ENCODE data around the gene ADARB1.

Gene ADARB1

GRCh38 chr21:45056917-45057560, 17.3 kb upstream of the ADARB1 start:
- Histone ChIP-seq H3K9ac (ENCODE audit: low read depth, low read length) (no peak overlapping the region), H3K79me2 (ENCODE audit: insufficient read depth, low read length) (no peaks in the 10 kb centered on the region), H3K27ac (ENCODE audit: low read length) (no peak overlapping the region), H3K27me3 (ENCODE audit: insufficient read depth, low read length, poor library complexity) (no peaks in the 10 kb centered on the region), H4K20me1 (ENCODE audit: insufficient read depth, low read length) (no peaks in the 10 kb centered on the region), H3K4me1 (ENCODE audit: insufficient read depth, low read length) (no peaks in the 10 kb centered on the region), H3K36me3 (ENCODE audit: insufficient read depth, low read length) (no peaks in the 10 kb centered on the region), H3K4me2 (ENCODE audit: insufficient read depth, low read length) (no peak overlapping the region), H2AFZ (ENCODE audit: low read depth, low read length) (no peak overlapping the region), H3K9me3 (ENCODE audit: insufficient read depth, low read length, severe bottlenecking) (no peaks in the 10 kb centered on the region), H3K4me3 (ENCODE audit: low read depth in 1 of 2, low read length in 2 of 2) (no peak overlapping the region)
- TF ChIP-seq EZH2 (IDR thresholded peaks at IDR 0.05; ENCODE audit: borderline replicate concordance, low read depth, low read length, severe bottlenecking): no peak
- TF ChIP-seq, protein P1, sequence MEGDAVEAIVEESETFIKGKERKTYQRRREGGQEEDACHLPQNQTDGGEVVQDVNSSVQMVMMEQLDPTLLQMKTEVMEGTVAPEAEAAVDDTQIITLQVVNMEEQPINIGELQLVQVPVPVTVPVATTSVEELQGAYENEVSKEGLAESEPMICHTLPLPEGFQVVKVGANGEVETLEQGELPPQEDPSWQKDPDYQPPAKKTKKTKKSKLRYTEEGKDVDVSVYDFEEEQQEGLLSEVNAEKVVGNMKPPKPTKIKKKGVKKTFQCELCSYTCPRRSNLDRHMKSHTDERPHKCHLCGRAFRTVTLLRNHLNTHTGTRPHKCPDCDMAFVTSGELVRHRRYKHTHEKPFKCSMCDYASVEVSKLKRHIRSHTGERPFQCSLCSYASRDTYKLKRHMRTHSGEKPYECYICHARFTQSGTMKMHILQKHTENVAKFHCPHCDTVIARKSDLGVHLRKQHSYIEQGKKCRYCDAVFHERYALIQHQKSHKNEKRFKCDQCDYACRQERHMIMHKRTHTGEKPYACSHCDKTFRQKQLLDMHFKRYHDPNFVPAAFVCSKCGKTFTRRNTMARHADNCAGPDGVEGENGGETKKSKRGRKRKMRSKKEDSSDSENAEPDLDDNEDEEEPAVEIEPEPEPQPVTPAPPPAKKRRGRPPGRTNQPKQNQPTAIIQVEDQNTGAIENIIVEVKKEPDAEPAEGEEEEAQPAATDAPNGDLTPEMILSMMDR (IDR thresholded peaks at IDR 0.05; ENCODE audit: borderline replicate concordance, extremely low read depth, low read length, poor library complexity, severe bottlenecking): no peak
- ATAC-seq (ENCODE audit: insufficient read depth, low read depth) (no peak), DNase-seq (no peak)

DNA sequence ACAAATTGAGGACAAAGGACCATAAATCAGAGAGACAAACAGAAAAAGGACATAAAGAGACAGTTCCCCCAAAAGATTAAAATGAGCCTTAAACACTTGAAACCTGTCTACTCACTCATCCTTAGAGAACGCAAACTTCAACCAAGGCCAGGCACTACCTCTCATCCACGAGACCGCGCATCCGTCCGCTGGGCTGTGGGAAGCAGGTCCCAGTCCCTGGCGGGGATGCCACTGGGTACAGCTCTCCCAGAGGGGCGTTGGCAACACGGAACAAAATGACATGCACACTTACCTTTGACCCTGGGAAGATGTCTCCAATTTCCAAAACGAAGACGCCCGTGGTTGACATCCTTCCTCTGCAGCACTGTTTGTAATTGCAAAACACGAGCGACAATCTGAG, 16.5 kb upstream of the ADARB1 start:
- TF ChIP-seq EZH2 (IDR thresholded peaks at IDR 0.05; ENCODE audit: borderline replicate concordance, low read depth, low read length, severe bottlenecking): no peak
- TF ChIP-seq, protein P1 (IDR thresholded peaks at IDR 0.05; ENCODE audit: borderline replicate concordance, extremely low read depth, low read length, poor library complexity, severe bottlenecking): no peak
- Histone ChIP-seq H3K4me1 (ENCODE audit: insufficient read depth, low read length) (no peaks in the 10 kb centered on the region), H3K9me3 (ENCODE audit: insufficient read depth, low read length, severe bottlenecking) (no peaks in the 10 kb centered on the region), H3K36me3 (ENCODE audit: insufficient read depth, low read length) (no peaks in the 10 kb centered on the region), H3K27ac (ENCODE audit: low read length) (no peak overlapping the region), H2AFZ (ENCODE audit: low read depth, low read length) (no peak overlapping the region), H3K4me2 (ENCODE audit: insufficient read depth, low read length) (no peak overlapping the region), H4K20me1 (ENCODE audit: insufficient read depth, low read length) (no peaks in the 10 kb centered on the region), H3K4me3 (ENCODE audit: low read depth in 1 of 2, low read length in 2 of 2) (no peak overlapping the region), H3K27me3 (ENCODE audit: insufficient read depth, low read length, poor library complexity) (no peaks in the 10 kb centered on the region), H3K79me2 (ENCODE audit: insufficient read depth, low read length) (no peaks in the 10 kb centered on the region), H3K9ac (ENCODE audit: low read depth, low read length) (no peak overlapping the region)
- no peak for DNase-seq
- no peak for ATAC-seq (ENCODE audit: insufficient read depth, low read depth)

DNA sequence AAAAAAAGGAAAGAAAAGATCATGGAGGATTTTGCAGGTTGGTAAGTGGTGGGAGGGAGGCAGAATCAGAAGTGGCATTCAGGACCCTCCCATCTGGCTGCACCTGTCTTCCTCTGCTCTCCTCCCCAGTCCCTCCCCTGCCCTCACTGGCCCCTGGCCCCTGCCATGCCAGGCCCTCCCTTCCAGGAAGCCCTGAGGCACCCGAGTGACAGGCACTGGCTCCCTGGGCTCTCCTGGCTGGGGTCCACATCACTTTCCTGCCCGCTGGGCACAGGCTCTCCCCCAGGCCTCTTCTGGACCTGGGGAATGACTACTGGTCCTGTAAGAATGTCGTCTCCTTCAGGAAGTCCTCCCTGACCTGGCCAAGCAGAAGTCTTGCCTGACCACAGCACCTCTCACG, 15.3 kb upstream of the ADARB1 start:
- no peak overlapping the region for H3K9ac ChIP-seq (ENCODE audit: low read depth, low read length)
- no peak overlapping the region for H2AFZ ChIP-seq (ENCODE audit: low read depth, low read length)
- no peaks in the 10 kb centered on the region for H4K20me1 ChIP-seq (ENCODE audit: insufficient read depth, low read length)
- no peak overlapping the region for H3K4me3 ChIP-seq (ENCODE audit: low read depth in 1 of 2, low read length in 2 of 2)
- no peaks in the 10 kb centered on the region for H3K4me1 ChIP-seq (ENCODE audit: insufficient read depth, low read length)
- H3K36me3 ChIP-seq (ENCODE audit: insufficient read depth, low read length): no peaks in the 10 kb centered on the region
- ATAC-seq (ENCODE audit: insufficient read depth, low read depth) (no peak), DNase-seq (no peak)
- no peaks in the 10 kb centered on the region for H3K79me2 ChIP-seq (ENCODE audit: insufficient read depth, low read length)
- no peak overlapping the region for H3K27ac ChIP-seq (ENCODE audit: low read length)
- TF ChIP-seq, protein P1 (IDR thresholded peaks at IDR 0.05; ENCODE audit: borderline replicate concordance, extremely low read depth, low read length, poor library complexity, severe bottlenecking): no peak
- TF ChIP-seq EZH2 (IDR thresholded peaks at IDR 0.05; ENCODE audit: borderline replicate concordance, low read depth, low read length, severe bottlenecking): no peak
- H3K27me3 ChIP-seq (ENCODE audit: insufficient read depth, low read length, poor library complexity): no peaks in the 10 kb centered on the region
- no peak overlapping the region for H3K4me2 ChIP-seq (ENCODE audit: insufficient read depth, low read length)
- H3K9me3 ChIP-seq (ENCODE audit: insufficient read depth, low read length, severe bottlenecking): no peaks in the 10 kb centered on the region
